ENCODE data around the gene KYNU.
"Not testable (repeated sequence)": the region's sequence is repeated elsewhere in the genome, so short reads cannot be mapped to it uniquely, and the experiment has no call there.

The KYNU gene

GRCh38 chr2:143026411-143027054 is 149.1 kb downstream of the KYNU start:
- no peak for DNase-seq (ENCODE audit: low read depth in 2 of 2)

GRCh38 chr2:143029141-143029540 is 151.7 kb downstream of the KYNU start:
- no peak for DNase-seq (ENCODE audit: low read depth in 2 of 2)

- no peak for DNase-seq (ENCODE audit: low read depth in 2 of 2)
These were observed 152.7 kb downstream of the KYNU start for GRCh38 chr2:143030127-143030526.

- peak in 1 of 2 donors; percentile 14 for DNase-seq (ENCODE audit: low read depth in 2 of 2)
These were observed 157.0 kb downstream of the KYNU start for GRCh38 chr2:143034292-143035074.

- no peak for DNase-seq (ENCODE audit: low read depth in 2 of 2)
These were observed 174.0 kb downstream of the KYNU start for GRCh38 chr2:143051465-143051864.

- DNase-seq (ENCODE audit: low read depth in 2 of 2), result not testable (repeated sequence)
These were observed 176.0 kb downstream of the KYNU start for GRCh38 chr2:143053437-143053836.

- no peak for DNase-seq (ENCODE audit: low read depth in 2 of 2)
These were observed 179.1 kb downstream of the KYNU start for GRCh38 chr2:143056550-143056949.

GRCh38 chr2:143058851-143059250 is 181.4 kb downstream of the KYNU start:
- no peak for DNase-seq (ENCODE audit: low read depth in 2 of 2)

- no peak for DNase-seq (ENCODE audit: low read depth in 2 of 2)
These were observed 186.2 kb downstream of the KYNU start for GRCh38 chr2:143063612-143064200.

- no peak for DNase-seq (ENCODE audit: low read depth in 2 of 2)
These were observed 190.6 kb downstream of the KYNU start for GRCh38 chr2:143068094-143068493.

- no peak for DNase-seq (ENCODE audit: low read depth in 2 of 2)
These were observed 191.0 kb downstream of the KYNU start for GRCh38 chr2:143068509-143068908.

GRCh38 chr2:143070704-143071103 is 193.2 kb downstream of the KYNU start:
- no peak for DNase-seq (ENCODE audit: low read depth in 2 of 2)

- DNase-seq (ENCODE audit: low read depth in 2 of 2), result no peak
These were observed 193.9 kb downstream of the KYNU start for GRCh38 chr2:143071185-143071876.

- not testable (repeated sequence) for DNase-seq (ENCODE audit: low read depth in 2 of 2)
These were observed 197.4 kb downstream of the KYNU start for GRCh38 chr2:143074913-143075312.

GRCh38 chr2:143075711-143076110 is 198.2 kb downstream of the KYNU start:
- no peak for DNase-seq (ENCODE audit: low read depth in 2 of 2)

GRCh38 chr2:143078104-143078503 is 200.6 kb downstream of the KYNU start:
- no peak for DNase-seq (ENCODE audit: low read depth in 2 of 2)

GRCh38 chr2:143081616-143082015 is 204.2 kb downstream of the KYNU start:
- DNase-seq (ENCODE audit: low read depth in 2 of 2), result no peak

- no peak for DNase-seq (ENCODE audit: low read depth in 2 of 2)
These were observed 206.2 kb downstream of the KYNU start for GRCh38 chr2:143083636-143084035.

- DNase-seq (ENCODE audit: low read depth in 2 of 2), result no peak
These were observed 207.0 kb downstream of the KYNU start for GRCh38 chr2:143084462-143084861.

- DNase-seq (ENCODE audit: low read depth in 2 of 2), result no peak
These were observed 207.8 kb downstream of the KYNU start for GRCh38 chr2:143085125-143085784.

- DNase-seq (ENCODE audit: low read depth in 2 of 2), result no peak
These were observed 209.6 kb downstream of the KYNU start for GRCh38 chr2:143087033-143087432.

- DNase-seq (ENCODE audit: low read depth in 2 of 2), result no peak
These were observed 210.9 kb downstream of the KYNU start for GRCh38 chr2:143088388-143088787.
